ENCODE data around the gene RUNX1.

The RUNX1 gene

DNA sequence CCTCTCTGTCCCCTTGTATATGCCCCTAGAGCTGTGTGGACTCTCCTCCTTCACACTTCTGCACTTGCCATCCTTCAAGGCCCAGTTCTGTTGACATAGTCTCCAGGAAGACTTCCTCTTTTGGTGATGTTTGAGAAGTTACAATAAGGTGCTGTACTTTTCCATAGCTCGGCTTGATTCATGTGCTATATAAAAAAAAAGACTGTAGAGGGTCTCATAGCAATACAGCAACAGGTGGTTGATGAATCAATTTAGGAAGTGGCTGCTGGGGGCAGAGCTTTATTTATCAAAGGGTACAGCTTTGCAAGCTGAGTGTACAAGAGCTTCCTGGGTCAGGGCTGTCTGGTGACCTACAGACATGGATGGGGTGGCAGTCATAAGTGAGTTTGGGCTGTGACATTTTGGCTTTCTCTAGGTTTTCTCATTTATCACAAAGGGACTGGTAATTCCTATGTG lies 102.7 kb downstream of the RUNX1 start:
- DNase-seq (ENCODE audit: low read depth): no peak

GRCh38 chr21:34945288-34945687 lies 103.8 kb downstream of the RUNX1 start:
- no peak for DNase-seq (ENCODE audit: low read depth)

- DNase-seq (ENCODE audit: low read depth): no peak
Observed at GRCh38 chr21:34944015-34944755, 104.9 kb downstream of the RUNX1 start.

GRCh38 chr21:34942911-34943310 lies 106.2 kb downstream of the RUNX1 start:
- DNase-seq (ENCODE audit: low read depth): no peak

DNA sequence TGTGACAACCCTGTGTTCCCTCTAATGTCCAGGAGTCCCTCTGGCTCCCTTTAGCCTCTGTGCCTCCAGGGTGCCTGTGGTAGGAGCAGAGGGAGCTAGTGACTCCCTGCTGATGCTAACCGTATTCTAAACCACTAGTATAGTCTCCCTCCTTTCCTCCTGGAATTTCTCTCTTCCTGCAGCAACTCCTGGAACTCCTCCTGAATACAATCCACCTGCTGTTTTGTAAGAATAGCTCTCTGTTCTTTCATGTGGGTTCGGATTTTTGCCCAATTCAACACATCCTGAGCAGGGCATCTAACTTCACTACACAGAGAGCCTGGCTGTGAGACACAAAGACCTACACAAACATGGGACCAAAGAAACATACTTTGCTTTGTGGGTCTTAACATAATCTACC lies 107.9 kb downstream of the RUNX1 start:
- DNase-seq (ENCODE audit: low read depth): no peak

- DNase-seq (ENCODE audit: low read depth): no peak
Observed at GRCh38 chr21:34939673-34940331, 109.3 kb downstream of the RUNX1 start.

GRCh38 chr21:34938089-34938764 lies 110.9 kb downstream of the RUNX1 start:
- DNase-seq (ENCODE audit: low read depth): no peak

DNA sequence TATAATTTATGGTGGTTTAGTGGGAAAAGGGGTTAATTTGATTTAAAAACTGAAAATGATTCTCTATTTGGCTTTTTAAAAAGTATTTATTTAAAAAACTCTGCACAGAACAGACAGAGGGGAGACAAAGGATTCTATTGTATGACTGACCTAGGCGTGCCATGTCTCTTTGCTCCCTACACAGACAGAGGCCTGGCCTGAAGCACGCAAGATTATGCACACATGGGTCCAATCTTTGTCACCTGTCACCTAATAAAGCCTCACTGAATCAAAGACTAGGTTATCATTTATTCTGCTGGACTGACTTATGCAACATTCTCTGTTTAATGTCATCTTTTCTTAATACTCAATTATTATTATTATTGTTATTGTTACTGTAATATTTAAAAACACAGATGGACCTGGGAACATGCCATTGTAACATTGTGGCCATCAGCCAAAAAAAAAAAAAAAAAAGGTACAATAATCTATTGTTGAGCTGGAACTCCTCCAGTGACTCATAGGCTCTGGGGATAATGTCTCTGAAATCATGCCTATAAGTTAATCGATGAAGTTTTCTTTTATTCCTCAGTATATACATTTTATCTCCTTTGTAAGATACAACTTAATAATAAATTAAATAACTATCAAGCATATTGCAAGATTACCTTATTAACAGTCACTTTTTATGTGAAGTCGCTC lies 112.1 kb downstream of the RUNX1 start:
- no peak for DNase-seq (ENCODE audit: low read depth)

- DNase-seq (ENCODE audit: low read depth): peak; percentile 42
Observed at GRCh38 chr21:34936371-34936789, 112.7 kb downstream of the RUNX1 start.

DNA sequence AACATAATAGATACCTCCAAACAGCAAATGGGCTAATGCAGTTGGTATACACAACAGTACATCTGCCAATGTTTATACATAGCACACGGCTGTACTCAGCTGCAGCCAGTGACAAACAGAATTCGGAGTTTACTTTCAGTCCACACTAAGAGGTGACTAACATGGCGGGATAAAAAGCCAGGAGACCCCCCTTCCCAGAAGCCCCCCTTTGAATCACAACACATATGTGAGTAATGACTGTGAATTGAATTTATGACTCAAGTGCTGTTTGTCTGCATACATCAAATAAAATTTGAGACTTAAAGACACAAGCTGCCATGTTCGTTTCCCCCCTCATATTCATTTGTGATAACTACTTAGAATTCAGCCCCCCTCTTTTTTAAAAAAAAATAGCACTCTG lies 113.2 kb downstream of the RUNX1 start:
- DNase-seq (ENCODE audit: low read depth): no peak

- DNase-seq (ENCODE audit: low read depth): peak; percentile 24
Observed at GRCh38 chr21:34935452-34935851, 113.7 kb downstream of the RUNX1 start.

DNA sequence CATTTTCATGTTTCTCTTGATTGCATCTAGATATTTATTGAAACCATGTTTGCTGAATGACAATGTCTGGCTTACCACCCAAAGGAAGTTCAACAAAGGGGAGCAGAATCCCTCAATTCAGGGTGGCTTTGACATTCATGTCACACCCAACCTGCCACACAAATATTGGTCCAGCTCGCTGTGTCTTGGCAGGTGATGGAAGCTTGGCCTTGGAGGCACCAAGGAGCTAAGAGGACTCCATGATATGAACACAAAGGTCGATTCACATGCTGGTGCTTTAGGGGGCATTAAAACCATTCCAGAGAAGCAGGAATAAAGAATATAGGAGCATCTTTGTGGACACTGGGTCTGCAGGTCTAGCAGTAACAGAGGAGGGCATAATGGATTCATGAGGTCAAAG lies 114.8 kb downstream of the RUNX1 start:
- DNase-seq (ENCODE audit: low read depth): no peak

- no peak for DNase-seq (ENCODE audit: low read depth)
Observed at GRCh38 chr21:34933609-34934335, 115.3 kb downstream of the RUNX1 start.

DNA sequence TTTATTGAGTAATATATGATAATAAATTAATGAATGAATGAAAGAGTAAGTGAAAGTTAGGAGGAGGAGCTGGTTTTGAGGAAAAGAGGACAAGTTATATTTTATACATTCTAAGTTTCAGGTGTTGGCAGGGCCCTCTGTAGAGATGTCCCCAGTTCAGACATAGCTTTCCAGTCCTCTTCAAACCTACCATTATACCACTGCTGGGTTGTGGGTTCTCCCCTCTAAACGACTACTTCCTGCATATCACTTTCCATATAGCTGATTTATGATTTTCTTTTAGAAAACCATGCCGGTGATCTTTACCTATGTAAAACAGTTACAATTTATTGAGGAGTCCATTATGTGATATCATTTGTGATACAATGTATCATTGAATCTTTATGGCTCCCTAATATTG lies 116.9 kb downstream of the RUNX1 start:
- no peak for DNase-seq (ENCODE audit: low read depth)

DNA sequence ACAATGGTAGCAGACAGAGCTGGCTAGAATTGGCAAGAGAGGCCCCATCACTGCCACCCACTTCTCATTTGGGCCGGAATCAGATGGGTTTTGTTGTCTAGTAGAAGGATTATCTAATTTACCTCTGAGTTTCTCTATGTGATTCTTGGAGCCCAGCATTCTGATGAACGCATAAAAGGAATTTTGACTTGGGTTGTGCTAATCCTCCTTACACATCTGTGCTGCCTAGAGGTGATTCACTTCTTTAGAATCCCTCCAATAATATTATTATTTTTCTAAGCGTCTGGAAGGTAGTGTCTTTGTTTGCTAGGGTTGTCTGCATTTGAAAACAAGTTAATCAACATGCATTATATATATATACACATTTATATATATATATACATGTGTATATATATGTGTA lies 118.1 kb downstream of the RUNX1 start:
- no peak for DNase-seq (ENCODE audit: low read depth)

DNA sequence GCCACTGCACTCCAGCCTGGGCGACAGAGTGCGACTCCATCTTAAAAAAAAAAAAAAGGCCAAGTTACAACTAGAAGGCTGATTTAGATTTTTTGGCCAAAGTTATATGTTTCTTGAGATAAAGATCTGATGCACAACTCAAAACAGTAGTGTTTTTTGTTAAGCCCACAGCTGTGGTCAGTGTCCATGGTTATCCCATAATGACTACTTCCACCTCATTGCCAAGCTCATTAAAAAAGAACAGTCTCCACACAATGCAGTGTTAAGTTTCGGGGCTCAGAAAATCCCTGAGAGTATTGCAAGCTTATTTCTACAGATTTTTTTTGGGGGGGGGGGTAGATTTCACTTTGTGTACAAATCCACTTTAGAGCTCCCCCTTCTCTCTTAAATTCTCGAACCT lies 120.5 kb downstream of the RUNX1 start:
- no peak for DNase-seq (ENCODE audit: low read depth)

- no peak for DNase-seq (ENCODE audit: low read depth)
Observed at GRCh38 chr21:34927992-34928391, 121.1 kb downstream of the RUNX1 start.

GRCh38 chr21:34926803-34927467 lies 122.2 kb downstream of the RUNX1 start:
- peak; percentile 49 for DNase-seq (ENCODE audit: low read depth)

DNA sequence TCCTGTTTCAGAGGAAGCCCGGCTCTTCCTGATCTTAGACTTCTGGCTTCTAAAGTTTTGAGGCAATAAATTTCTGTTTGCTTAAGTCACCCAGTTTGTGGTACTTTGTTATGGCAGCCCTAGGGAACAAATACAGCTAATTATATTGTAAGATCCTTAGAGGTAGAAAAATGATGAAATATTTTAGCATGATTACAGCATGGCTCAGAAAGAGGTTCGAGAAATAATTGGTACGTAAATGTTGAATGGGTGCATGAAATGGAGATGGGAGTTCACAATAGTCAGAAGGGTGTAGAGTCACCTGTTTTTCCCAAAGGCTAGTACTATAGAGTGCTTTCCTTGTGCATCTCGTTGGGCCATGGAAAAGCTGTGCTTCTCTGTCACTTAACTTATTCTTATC lies 123.5 kb downstream of the RUNX1 start:
- no peak for DNase-seq (ENCODE audit: low read depth)

DNA sequence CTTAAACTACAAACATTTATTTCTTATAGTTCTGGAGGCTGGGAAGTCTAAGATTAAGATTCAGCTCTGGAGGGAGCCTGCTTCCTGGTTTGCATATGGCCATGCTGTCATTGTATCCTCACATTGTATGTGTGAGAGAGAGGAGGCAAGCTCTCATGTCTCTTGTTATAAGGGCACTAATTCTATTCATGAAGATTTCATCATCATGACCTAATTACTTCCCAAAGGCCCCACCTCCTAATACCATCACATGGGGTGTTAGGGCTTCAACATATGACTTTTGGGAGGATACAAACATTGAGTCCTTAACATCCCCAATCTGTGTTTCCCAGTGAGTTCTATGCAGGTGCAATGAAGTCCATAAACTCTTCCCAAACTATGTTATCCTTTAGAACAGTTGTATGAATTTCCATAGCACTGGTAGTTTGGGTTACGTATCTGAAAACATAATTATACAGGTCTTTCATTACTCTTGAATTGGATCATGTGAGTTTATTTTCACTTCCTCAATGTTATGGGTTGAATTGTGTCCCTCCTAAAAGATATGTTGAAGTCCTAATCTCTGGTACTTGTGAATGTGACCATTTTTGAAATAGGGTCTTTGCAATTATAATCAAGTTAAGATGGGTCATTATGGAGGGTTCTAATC lies 124.2 kb downstream of the RUNX1 start:
- no peak for DNase-seq (ENCODE audit: low read depth)

GRCh38 chr21:34924194-34924593 lies 124.9 kb downstream of the RUNX1 start:
- DNase-seq (ENCODE audit: low read depth): no peak
